Neuron (in vitro differentiated cells): Measurements from ENCODE around the gene CSPG5.

Experiments
- H2AFZ ChIP-seq: one replicate; pipeline ENCODE4 v1.6.1; 2013; ENCODE audit warnings: low read depth, mild to moderate bottlenecking, inconsistent platforms, low read length, moderate library complexity
- H3K27me3 ChIP-seq: one replicate; pipeline ENCODE4 v1.6.1; 2013; ENCODE audit warnings: low read length; ENCODE audit not compliant: insufficient read depth
- H3K36me3 ChIP-seq: one replicate; pipeline ENCODE4 v1.6.1; 2013; ENCODE audit warnings: low read length; ENCODE audit not compliant: insufficient read depth
- H3K4me1 ChIP-seq: one replicate; pipeline ENCODE4 v1.6.1; 2013; ENCODE audit warnings: low read length; ENCODE audit not compliant: insufficient read depth
- H3K4me3 ChIP-seq: 2 replicates; pipeline ENCODE4 v1.5.1; 2013; ENCODE audit warnings: mild to moderate bottlenecking, low read length, moderate library complexity
- H3K9me3 ChIP-seq: one replicate; pipeline ENCODE4 v1.6.1; 2013; ENCODE audit warnings: low read length

Gene CSPG5

GRCh38 chr3:47605652-47606051, 27.0 kb upstream of the CSPG5 start:
- H2AFZ ChIP-seq: no peak overlapping the region
- no peak overlapping the region for H3K4me3 ChIP-seq
- H3K4me1 ChIP-seq: no peaks in the 10 kb centered on the region
- H3K36me3 ChIP-seq: peaks cover 83% of the 10 kb centered on the region
- H3K27me3 ChIP-seq: no peaks in the 10 kb centered on the region
- peaks cover 2% of the 10 kb centered on the region for H3K9me3 ChIP-seq

DNA sequence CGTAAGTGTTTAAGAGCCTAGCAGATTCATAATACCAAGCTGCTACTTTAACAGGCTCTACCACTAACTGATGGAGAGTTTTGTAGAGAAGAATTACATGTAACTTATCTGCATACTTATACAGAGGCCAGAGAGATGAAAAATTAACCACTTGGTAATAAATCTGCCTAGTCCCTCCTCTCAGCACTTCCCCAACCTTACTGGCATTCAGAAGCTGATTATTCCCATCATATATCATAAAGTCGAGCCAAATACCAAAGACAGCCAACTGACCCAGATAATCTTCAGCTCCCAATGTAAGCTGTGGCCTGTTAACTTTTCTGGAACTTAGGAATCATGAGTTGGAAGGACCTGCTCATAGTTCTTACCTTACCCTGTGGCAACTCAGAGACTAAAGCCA, 25.5 kb upstream of the CSPG5 start:
- H3K9me3 ChIP-seq: no peaks in the 10 kb centered on the region
- H3K4me3 ChIP-seq: no peak overlapping the region
- peaks cover 85% of the 10 kb centered on the region for H3K36me3 ChIP-seq
- H3K4me1 ChIP-seq: no peaks in the 10 kb centered on the region
- no peaks in the 10 kb centered on the region for H3K27me3 ChIP-seq
- H2AFZ ChIP-seq: no peak overlapping the region

- H2AFZ ChIP-seq: no peak overlapping the region
- no peaks in the 10 kb centered on the region for H3K4me1 ChIP-seq
- H3K9me3 ChIP-seq: no peaks in the 10 kb centered on the region
- H3K36me3 ChIP-seq: peaks cover 85% of the 10 kb centered on the region
- H3K4me3 ChIP-seq: no peak overlapping the region
- no peaks in the 10 kb centered on the region for H3K27me3 ChIP-seq
Measured at GRCh38 chr3:47603332-47603731, 24.7 kb upstream of the CSPG5 start.

GRCh38 chr3:47601281-47601680, 22.6 kb upstream of the CSPG5 start:
- Histone ChIP-seq H2AFZ (no peak overlapping the region), H3K27me3 (no peaks in the 10 kb centered on the region), H3K4me3 (no peak overlapping the region), H3K36me3 (peaks cover 74% of the 10 kb centered on the region), H3K4me1 (no peaks in the 10 kb centered on the region), H3K9me3 (no peaks in the 10 kb centered on the region)

GRCh38 chr3:47594792-47595191, 16.1 kb upstream of the CSPG5 start:
- Histone ChIP-seq H3K4me1 (no peaks in the 10 kb centered on the region), H3K9me3 (no peaks in the 10 kb centered on the region), H3K27me3 (no peaks in the 10 kb centered on the region), H3K4me3 (no peak overlapping the region), H3K36me3 (peaks cover 63% of the 10 kb centered on the region), H2AFZ (no peak overlapping the region)

GRCh38 chr3:47592066-47592795, 13.6 kb upstream of the CSPG5 start:
- Histone ChIP-seq H2AFZ (no peak overlapping the region), H3K4me3 (no peak overlapping the region), H3K36me3 (peaks cover 65% of the 10 kb centered on the region), H3K27me3 (no peaks in the 10 kb centered on the region), H3K9me3 (no peaks in the 10 kb centered on the region), H3K4me1 (no peaks in the 10 kb centered on the region)

DNA sequence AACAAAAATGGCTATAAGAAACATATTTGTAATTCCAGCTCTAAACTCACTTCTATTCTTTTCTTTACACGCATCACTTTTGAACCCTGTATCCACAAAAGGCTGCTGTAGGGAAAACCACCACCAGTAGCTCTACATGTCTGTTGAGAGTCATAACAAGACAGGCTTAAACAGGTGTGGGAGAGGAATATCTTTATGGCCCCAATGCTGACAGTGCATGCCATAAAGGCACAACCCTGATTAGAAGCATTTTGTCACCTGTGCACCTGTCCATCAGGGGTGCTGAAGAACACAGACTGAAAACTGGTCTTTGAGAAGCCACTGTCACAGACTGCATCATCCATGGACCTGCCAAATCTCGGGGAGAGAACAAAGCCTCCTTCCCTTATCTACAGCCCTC, 11.6 kb upstream of the CSPG5 start:
- no peaks in the 10 kb centered on the region for H3K9me3 ChIP-seq
- H3K4me3 ChIP-seq: no peak overlapping the region
- peaks cover 76% of the 10 kb centered on the region for H3K36me3 ChIP-seq
- no peaks in the 10 kb centered on the region for H3K4me1 ChIP-seq
- no peaks in the 10 kb centered on the region for H3K27me3 ChIP-seq
- H2AFZ ChIP-seq: no peak overlapping the region

DNA sequence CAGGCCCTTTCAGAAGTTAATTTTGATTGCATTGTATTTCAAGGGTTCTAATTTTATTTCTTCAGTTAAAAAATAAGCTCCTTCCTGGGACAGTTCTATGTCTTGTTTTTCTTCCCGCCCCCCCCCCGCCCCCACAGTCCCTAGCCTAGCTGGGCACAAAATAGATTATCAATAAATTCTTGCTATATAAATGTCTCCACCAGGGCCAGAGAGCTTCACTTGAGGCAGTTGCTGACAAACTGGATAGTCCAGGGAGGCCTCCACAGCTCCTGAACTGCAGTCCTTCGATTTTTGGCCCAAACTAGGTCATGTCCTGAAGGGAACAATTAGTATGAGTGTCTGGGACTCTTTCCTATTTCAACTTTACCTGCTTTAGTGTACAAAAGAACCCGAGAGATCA, 9.9 kb upstream of the CSPG5 start:
- H2AFZ ChIP-seq: no peak overlapping the region
- no peak overlapping the region for H3K4me3 ChIP-seq
- H3K9me3 ChIP-seq: no peaks in the 10 kb centered on the region
- no peaks in the 10 kb centered on the region for H3K27me3 ChIP-seq
- peaks cover 70% of the 10 kb centered on the region for H3K36me3 ChIP-seq
- no peaks in the 10 kb centered on the region for H3K4me1 ChIP-seq

DNA sequence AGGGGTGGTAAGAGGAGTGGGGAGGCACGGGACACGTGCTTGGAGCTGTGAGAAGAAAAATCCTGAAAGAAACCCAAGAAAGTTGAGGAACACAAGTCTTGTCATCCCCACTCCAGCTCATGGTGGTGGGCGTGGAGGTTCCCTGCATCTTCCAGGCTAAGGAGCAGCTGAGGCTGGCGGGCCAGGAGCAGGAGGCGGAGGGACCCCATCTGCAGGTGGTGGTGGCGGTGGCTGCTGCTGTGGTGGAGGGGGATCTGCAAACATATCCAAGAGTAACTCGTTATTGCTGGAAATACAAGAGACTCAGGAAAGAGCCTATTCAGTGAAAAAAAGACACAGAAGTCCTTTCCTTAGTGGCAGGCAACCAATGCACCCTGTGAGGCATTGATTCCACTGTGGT, 9.4 kb upstream of the CSPG5 start:
- H3K36me3 ChIP-seq: peaks cover 69% of the 10 kb centered on the region
- no peaks in the 10 kb centered on the region for H3K9me3 ChIP-seq
- H3K4me3 ChIP-seq: no peak overlapping the region
- H2AFZ ChIP-seq: no peak overlapping the region
- H3K4me1 ChIP-seq: no peaks in the 10 kb centered on the region
- no peaks in the 10 kb centered on the region for H3K27me3 ChIP-seq

GRCh38 chr3:47586746-47587145, 8.1 kb upstream of the CSPG5 start:
- Histone ChIP-seq H3K36me3 (peaks cover 63% of the 10 kb centered on the region), H3K4me1 (no peaks in the 10 kb centered on the region)

GRCh38 chr3:47583320-47584075, 4.8 kb upstream of the CSPG5 start:
- no peak overlapping the region for H3K4me3 ChIP-seq
- no peaks in the 10 kb centered on the region for H3K27me3 ChIP-seq
- no peaks in the 10 kb centered on the region for H3K9me3 ChIP-seq
- H3K36me3 ChIP-seq: peaks cover 37% of the 10 kb centered on the region
- no peaks in the 10 kb centered on the region for H3K4me1 ChIP-seq
- H2AFZ ChIP-seq: no peak overlapping the region

More at GRCh38 chr3:47586746-47587145, 8.1 kb upstream of the CSPG5 start:
- H2AFZ ChIP-seq: no peak overlapping the region
- no peak overlapping the region for H3K4me3 ChIP-seq
- no peaks in the 10 kb centered on the region for H3K27me3 ChIP-seq
- H3K9me3 ChIP-seq: no peaks in the 10 kb centered on the region

DNA sequence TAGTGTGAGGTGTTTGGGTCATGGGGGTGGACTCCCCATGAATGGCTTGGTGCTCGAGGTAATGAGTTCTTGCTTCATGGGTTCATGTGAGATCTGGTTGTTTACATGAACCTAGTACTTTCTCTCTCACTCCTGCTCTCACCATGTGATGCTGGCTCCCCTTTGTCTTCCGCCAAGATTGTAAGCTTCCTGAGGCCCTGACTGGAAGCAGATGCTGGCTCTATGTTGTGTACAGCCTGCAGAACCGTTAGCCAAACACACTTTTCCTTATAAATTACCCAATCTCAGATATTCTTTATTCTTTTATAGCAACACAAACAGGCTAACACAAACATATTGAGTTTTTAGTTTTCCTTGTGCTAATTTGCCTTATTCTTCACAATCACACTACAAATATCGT, 3.2 kb upstream of the CSPG5 start:
- peaks cover 4% of the 10 kb centered on the region for H3K4me1 ChIP-seq
- no peak overlapping the region for H2AFZ ChIP-seq
- H3K4me3 ChIP-seq: no peak overlapping the region
- no peaks in the 10 kb centered on the region for H3K9me3 ChIP-seq
- H3K36me3 ChIP-seq: peaks cover 24% of the 10 kb centered on the region
- no peaks in the 10 kb centered on the region for H3K27me3 ChIP-seq

DNA sequence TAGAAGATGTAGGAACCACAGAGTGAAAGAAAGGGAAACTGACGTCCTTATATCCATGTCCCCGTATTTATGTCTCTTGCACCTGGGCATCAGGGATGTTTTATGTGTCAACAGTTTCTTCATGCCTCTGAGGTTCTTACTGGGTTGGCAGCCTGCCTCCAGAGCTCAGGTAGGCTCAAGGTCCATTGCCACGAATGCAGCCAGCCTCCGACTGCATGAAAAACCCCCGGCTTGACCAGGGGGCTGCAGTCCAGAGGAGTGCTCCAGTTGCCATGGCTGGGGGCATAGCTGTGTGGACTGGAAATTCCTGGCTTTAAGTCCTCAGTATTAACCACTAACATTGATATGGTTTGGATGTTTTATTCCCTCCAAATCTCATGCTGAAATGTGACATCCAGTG, 2.8 kb upstream of the CSPG5 start:
- no peaks in the 10 kb centered on the region for H3K9me3 ChIP-seq
- no peak overlapping the region for H2AFZ ChIP-seq
- H3K36me3 ChIP-seq: peaks cover 24% of the 10 kb centered on the region
- peaks cover 4% of the 10 kb centered on the region for H3K4me1 ChIP-seq
- no peaks in the 10 kb centered on the region for H3K27me3 ChIP-seq
- no peak overlapping the region for H3K4me3 ChIP-seq
